Endothelial cell of hepatic sinusoid (primary cell): ENCODE results near the gene NSFL1C.
"Not testable (repeated sequence)": the region's sequence is repeated elsewhere in the genome, so short reads cannot be mapped to it uniquely, and the experiment has no call there.

Source experiments
- in situ Hi-C: cut with HindIII; loops from 2 replicates; pipeline ENCODE4 v1.10.0; 2017; ENCODE audit warnings: low sequenced_read_pairs

The NSFL1C gene

DNA sequence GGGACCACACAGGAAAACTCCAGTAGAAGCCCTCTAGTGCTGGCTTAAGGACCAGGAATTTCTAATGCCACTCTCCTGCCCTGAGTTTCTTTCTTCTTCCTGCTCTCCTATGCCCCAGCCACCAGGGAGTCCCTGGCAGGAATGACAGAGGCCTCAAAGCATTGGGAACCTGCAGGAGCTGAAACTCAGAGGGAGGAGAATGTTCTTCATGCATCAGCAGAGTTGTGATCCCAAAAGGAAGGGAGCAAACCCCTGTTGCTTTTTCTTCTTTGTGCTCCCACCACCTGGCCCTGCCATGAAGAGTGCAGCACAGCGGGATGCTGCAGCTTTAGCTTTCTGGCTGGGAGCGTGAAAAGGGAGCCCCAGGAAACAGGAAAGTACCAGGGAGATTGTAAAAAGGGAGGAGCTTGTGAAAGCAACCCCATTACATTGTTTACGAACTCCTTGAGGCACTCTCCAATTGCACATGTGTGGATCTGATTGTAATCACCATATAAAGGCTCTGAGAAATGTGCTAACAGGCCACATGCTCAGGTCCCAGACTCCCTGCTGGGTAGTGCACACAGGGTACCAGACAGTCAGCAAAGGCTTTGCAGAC, 39.1 kb downstream of the NSFL1C start:
- in situ Hi-C loops: no loop called here

GRCh38 chr20:1426231-1426849, 40.3 kb downstream of the NSFL1C start:
- in situ Hi-C loops: no loop called here

DNA sequence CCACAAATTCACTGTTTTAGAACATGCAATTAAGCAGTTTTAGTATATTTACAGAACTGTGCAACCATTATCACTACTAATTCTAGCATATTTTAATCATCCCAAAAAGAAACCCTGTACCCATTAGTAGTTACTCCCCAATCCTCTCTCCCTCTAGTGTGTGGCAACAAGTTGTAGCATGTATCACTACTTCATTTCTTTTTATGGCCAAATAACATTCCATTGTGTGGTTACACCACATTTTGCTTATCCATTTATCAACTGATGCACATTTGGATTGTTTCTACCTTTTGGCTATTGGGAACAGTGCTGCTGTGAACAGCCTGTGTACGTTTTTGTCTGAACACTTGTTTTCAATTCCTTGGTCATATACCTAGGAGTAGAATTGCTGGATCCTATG, 42.3 kb downstream of the NSFL1C start:
- in situ Hi-C loops: no loop called here

GRCh38 chr20:1423625-1424106, 43.0 kb downstream of the NSFL1C start:
- in situ Hi-C loops: no loop called here

DNA sequence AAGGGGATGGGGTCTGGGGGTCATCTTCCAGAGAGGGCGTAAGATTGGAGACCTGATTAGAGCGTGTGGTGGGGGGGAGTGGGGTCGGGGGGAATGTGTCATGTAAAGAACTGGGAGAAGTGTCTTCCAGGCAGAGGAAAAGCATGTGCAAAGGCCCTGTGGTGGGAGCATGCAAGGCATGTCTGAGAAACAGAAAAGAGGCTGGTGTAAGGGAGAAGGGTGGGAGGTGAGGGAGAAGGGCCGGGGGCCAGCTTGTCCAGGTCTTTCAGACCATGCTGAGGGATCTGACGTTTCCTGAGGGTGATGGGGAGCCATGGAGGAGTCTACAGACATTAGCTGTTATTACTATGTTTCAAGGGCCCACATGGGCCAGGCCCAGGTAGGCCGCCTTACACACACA, 43.4 kb downstream of the NSFL1C start:
- in situ Hi-C loops: no loop called here

GRCh38 chr20:1422753-1423152, 43.9 kb downstream of the NSFL1C start:
- in situ Hi-C loops: no loop called here

DNA sequence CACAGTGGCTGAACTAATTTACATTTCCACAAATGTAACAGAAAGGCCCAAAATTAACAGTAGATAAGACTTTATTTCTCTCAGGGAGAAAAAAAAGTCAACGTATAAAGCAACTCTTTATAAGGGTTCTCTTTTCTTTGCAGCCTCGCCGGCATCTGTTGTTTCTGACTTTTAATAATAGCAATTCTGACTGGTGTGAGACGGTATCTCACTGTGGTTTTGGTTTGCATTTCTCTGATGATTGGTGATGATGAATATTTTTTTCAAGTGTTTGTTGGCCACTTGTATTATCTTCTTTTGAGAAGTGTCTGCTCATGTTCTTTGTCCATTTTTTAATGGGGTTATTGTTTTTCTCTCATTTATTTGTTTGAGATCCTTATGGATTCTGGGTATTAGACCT, 46.6 kb downstream of the NSFL1C start:
- in situ Hi-C loops: no loop called here

- in situ Hi-C loops: no loop called here
Measured at GRCh38 chr20:1418350-1418749, 48.3 kb downstream of the NSFL1C start.

DNA sequence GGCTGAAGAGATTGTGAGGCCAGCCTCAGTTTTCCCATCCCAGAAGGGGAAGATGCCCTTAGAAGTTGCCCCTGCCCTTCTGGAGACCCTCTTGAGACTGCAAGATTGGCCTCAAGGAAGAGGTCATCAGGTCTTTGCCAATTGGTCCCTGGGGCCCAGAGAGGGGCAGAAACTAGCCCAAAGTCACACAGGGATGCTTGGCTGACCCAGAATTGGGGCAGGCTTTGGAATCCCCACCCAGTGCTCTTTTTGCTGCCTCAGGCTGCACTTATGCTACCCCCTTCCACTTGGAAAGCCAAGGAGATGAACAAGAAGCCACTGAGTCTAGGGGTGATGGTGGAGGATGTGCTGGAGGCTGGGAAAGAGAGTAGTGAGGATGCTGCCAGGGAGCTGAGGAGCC, 48.9 kb downstream of the NSFL1C start:
- in situ Hi-C loops: no loop called here

DNA sequence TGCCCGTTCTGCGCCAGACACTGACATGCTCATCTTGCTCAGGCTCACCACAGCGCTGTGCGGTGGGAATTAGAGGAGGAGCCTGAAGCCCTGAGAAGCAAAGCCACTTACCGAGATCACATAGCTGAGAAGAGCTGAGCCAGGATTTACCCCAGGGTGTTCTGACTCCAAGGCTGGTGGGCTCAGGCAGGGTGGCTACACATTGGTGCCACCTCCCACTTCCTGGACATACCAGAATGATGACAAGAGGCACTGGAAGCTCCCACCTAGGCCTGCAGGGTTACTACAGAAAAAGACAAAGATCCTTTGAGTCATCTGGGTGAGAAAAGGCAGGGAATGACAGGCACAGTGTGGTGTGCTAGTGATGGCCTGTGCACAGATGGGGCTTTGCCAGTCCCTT, 49.4 kb downstream of the NSFL1C start:
- in situ Hi-C loops: no loop called here

- in situ Hi-C loops: no loop called here
Measured at GRCh38 chr20:1415667-1416468, 50.8 kb downstream of the NSFL1C start.

GRCh38 chr20:1414982-1415381, 51.7 kb downstream of the NSFL1C start:
- in situ Hi-C loops: no loop called here

DNA sequence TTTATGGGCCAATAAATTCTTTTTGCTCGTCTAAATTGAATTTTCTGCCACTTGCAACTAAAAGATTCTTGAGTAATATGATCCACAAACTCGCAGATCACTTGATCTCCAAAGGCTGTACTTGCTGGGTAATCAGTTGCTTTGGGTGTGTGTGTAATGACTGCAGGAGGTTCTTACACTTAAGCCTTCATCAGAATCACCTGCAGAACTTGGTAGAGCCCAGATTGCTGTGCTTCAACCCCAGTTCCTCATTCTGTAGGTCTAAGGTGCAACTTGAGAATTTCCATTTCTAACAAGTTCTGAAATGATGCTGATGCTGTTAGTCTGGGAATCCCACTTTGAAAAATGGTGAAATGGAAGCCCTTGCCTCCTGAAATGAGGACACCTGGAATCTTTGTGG, 60.8 kb downstream of the NSFL1C start:
- in situ Hi-C loops: no loop called here

- in situ Hi-C loops: no loop called here
Measured at GRCh38 chr20:1403624-1404023, 63.0 kb downstream of the NSFL1C start.

DNA sequence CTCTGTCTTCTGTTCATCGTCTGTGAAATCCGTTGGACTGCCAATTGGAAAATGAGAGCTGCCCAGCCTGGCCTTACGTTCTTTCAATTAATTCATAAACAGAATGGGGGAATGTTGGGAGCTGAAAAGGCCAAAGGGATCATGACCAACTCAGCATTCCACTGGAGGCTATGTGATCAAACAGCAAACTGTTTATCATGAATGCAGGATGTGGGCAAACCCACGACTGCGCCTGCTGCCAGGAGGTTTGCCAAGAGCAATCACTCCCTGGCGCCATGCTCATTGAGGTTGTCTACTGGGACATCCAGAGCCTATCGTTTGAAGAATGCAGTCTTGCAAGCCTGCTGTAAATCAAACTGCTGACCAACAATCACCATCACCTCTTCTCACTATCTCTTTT, 64.5 kb downstream of the NSFL1C start:
- in situ Hi-C loops: no loop called here

DNA sequence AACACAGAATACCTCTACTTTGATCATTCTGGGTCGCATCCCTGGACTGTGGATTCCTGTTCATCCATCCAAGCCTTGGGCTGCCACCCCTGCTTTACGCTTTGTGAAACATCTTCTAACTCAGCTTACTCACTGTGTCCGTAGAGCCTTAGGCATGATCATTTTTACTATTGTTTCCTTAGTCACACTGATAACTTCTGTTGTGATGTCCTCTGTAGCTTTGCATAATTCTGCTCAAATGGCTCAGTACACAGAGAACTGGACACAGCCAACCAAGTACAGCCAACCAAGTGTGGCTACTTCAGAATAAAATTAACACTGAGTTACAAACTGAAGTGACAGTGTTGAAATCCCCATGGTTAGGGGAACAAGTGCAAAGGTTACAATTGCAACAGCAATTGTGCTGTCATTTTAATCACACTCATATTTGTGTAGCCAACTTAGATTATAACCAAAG, 65.2 kb downstream of the NSFL1C start:
- in situ Hi-C loops: no loop called here

- in situ Hi-C loops: not testable (repeated sequence)
Measured at GRCh38 chr20:1399678-1400366, 66.8 kb downstream of the NSFL1C start.

DNA sequence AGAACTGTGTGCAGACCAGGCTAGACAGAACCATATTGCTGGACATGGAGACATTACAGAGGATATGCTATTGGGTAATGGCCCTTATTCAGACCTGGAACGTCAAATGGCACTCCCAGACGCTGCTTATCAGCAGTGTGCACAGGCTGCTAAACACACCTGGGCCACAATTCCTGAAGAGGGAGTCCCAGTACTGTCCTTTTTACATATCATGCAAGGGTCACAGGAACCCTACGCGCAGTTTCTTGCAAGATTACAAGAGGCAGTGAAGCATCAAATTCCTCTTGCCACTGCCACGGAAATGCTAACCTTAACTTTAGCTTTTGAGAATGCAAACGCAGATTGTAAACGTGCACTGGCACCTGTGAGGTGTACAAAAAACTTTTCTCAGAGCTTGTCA, 68.5 kb downstream of the NSFL1C start:
- in situ Hi-C loops: not testable (repeated sequence)

- in situ Hi-C loops: no loop called here
Measured at GRCh38 chr20:1397710-1398109, 68.9 kb downstream of the NSFL1C start.

DNA sequence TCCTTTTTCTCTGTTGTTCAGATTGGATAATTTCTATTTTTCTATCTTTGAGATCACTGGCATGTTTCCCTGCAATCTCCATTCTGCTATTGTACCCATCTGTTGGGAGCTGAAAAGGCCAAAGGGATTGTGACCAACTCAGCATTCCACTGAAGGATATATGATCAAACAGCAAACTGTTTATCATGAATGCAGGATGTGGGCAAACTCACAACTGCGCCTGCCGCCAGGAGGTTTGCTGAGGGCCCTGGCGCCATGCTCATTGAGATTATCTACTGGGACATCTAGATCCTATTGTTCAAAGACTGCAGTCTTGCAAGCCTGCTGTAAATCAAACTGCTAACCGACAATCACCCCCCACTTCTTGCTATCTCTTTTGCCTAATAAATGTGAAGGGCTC, 69.9 kb downstream of the NSFL1C start:
- in situ Hi-C loops: no loop called here

DNA sequence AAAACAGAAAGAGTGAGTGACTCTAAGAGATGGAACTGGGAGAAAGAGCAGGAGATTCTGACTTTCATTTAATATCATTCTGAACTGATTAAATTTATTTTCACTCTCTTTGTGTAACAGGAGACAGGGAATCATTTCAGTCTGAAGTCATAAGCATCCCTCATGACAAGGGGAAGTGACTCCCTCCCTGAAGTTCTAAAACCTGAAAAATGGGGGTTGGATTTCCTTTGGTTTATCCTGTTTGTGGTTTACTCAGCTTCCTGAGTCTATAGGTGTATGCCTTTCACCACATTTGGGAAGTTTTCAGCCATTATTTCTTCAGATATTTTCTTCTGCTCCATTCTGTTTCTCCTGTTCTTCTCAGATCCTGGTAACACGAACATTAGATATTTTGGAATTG, 70.4 kb downstream of the NSFL1C start:
- in situ Hi-C loops: no loop called here
